ENCODE measurements around the gene GULP1. TPM values are rescaled to one million over a fixed set of nuclear protein-coding genes. Genes with fewer than 3 reads are reported as not detected.

GULP1 gene
- total and polyA plus RNA-seq, 4 donors, result 25.3 to 78.2 (median 48.2) TPM

- no CpG with 5 or more reads among the region's 2 CpGs for WGBS (ENCODE audit: insufficient coverage)
- no peak overlapping the region for H3K27ac ChIP-seq (ENCODE audit: low read depth, low read length)
Observed at GRCh38 chr2:188382107-188382506, 90.4 kb downstream of the GULP1 start.

DNA sequence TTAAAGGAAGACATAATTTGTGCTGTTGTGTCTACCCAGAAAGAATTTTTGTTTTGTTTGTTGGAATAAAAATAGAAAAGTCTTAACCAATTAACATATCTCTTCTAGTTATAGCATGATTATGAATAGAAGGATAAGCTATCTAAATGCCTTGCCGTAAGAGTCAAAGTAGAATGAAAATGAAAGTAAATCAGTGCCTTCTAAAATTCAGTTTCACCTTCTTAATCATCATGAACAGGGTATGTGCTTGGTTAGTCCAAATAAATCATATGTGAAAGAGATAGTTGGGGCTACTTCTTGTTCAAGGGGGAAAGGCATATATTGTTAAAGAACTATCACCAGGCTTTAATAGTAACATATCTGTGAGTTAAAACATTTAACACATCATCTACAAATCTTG lies 91.5 kb downstream of the GULP1 start:
- no peak overlapping the region for H3K27ac ChIP-seq (ENCODE audit: low read depth, low read length)
- DNase-seq (ENCODE audit: low read depth in 4 of 6, low spot score in 6 of 6), result no peak
- H3K4me1 ChIP-seq (ENCODE audit: control insufficient read depth, insufficient read depth, low read length), result no peaks in the 10 kb centered on the region
- H3K27me3 ChIP-seq (ENCODE audit: control insufficient read depth, insufficient read depth, low read length), result no peaks in the 10 kb centered on the region
- WGBS (ENCODE audit: insufficient coverage), result no CpG with 5 or more reads among the region's 1 CpG
- H3K9me3 ChIP-seq (ENCODE audit: control insufficient read depth, insufficient read depth, low read length), result peaks cover 2% of the 10 kb centered on the region
- no peak overlapping the region for H3K4me3 ChIP-seq (ENCODE audit: low read depth, low read length)
- no peaks in the 10 kb centered on the region for H3K36me3 ChIP-seq (ENCODE audit: control insufficient read depth, insufficient read depth, low read length)

More at GRCh38 chr2:188382107-188382506, 90.4 kb downstream of the GULP1 start:
- Histone ChIP-seq H3K9me3 (ENCODE audit: control insufficient read depth, insufficient read depth, low read length) (peaks cover 2% of the 10 kb centered on the region), H3K36me3 (ENCODE audit: control insufficient read depth, insufficient read depth, low read length) (no peaks in the 10 kb centered on the region), H3K27me3 (ENCODE audit: control insufficient read depth, insufficient read depth, low read length) (no peaks in the 10 kb centered on the region), H3K4me1 (ENCODE audit: control insufficient read depth, insufficient read depth, low read length) (no peaks in the 10 kb centered on the region), H3K4me3 (ENCODE audit: low read depth, low read length) (no peak overlapping the region)
- DNase-seq (ENCODE audit: low read depth in 4 of 6, low spot score in 6 of 6), result no peak

DNA sequence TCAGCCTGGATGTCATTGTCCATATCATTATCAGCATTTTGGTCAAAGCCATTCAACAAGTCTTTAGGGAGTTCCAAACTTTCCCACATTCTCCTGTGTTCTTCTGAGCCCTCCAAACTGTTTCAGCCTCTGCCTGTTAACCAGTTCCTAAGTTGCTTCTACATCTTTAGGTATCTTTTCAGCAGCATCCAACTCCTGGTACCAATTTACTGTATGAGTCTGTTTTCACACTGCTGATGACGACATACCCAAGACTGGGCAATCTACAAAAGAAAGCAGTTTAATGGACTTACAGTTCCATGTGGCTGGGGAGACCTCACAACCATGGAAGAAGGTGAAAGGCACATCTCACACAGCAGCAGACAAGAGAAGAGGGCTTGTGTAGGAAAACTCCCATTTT lies 94.2 kb downstream of the GULP1 start:
- H3K4me1 ChIP-seq (ENCODE audit: control insufficient read depth, insufficient read depth, low read length), result no peaks in the 10 kb centered on the region
- no peak overlapping the region for H3K27ac ChIP-seq (ENCODE audit: low read depth, low read length)
- no peak overlapping the region for H3K4me3 ChIP-seq (ENCODE audit: low read depth, low read length)
- no CpG with 5 or more reads among the region's 1 CpG for WGBS (ENCODE audit: insufficient coverage)
- no peak for DNase-seq (ENCODE audit: low read depth in 4 of 6, low spot score in 6 of 6)
- H3K9me3 ChIP-seq (ENCODE audit: control insufficient read depth, insufficient read depth, low read length), result peaks cover 2% of the 10 kb centered on the region
- no peaks in the 10 kb centered on the region for H3K36me3 ChIP-seq (ENCODE audit: control insufficient read depth, insufficient read depth, low read length)
- H3K27me3 ChIP-seq (ENCODE audit: control insufficient read depth, insufficient read depth, low read length), result no peaks in the 10 kb centered on the region

DNA sequence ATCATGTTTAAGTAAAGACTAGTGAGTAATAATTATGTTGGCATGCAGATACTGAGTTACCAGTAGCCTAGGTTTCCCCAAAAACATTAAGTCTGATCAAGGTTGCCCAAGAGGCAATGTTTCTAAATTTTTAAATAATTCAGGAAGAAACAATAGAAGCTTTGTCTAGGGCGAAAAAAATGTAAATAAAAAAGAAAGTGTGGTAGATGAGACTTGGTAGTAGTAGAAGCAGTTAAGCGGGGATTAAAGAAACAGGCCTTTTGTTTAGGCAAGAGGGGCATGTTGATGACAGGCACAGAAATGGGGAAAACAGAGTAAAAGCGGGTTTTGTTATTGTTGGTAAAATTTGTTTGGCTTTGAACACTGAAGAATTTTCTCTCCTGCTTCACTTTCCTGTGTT lies 97.2 kb downstream of the GULP1 start:
- no peaks in the 10 kb centered on the region for H3K27me3 ChIP-seq (ENCODE audit: control insufficient read depth, insufficient read depth, low read length)
- H3K4me3 ChIP-seq (ENCODE audit: low read depth, low read length), result no peak overlapping the region
- H3K36me3 ChIP-seq (ENCODE audit: control insufficient read depth, insufficient read depth, low read length), result no peaks in the 10 kb centered on the region
- H3K27ac ChIP-seq (ENCODE audit: low read depth, low read length), result no peak overlapping the region
- no peaks in the 10 kb centered on the region for H3K4me1 ChIP-seq (ENCODE audit: control insufficient read depth, insufficient read depth, low read length)
- DNase-seq (ENCODE audit: low read depth in 4 of 6, low spot score in 6 of 6), result no peak
- WGBS (ENCODE audit: insufficient coverage), result 95% methylated on average over 2 of the region's 3 CpGs
- peaks cover 10% of the 10 kb centered on the region for H3K9me3 ChIP-seq (ENCODE audit: control insufficient read depth, insufficient read depth, low read length)

- H3K27ac ChIP-seq (ENCODE audit: low read depth, low read length), result no peak overlapping the region
- no peaks in the 10 kb centered on the region for H3K36me3 ChIP-seq (ENCODE audit: control insufficient read depth, insufficient read depth, low read length)
- no peaks in the 10 kb centered on the region for H3K27me3 ChIP-seq (ENCODE audit: control insufficient read depth, insufficient read depth, low read length)
- no peaks in the 10 kb centered on the region for H3K4me1 ChIP-seq (ENCODE audit: control insufficient read depth, insufficient read depth, low read length)
- H3K4me3 ChIP-seq (ENCODE audit: low read depth, low read length), result no peak overlapping the region
- H3K9me3 ChIP-seq (ENCODE audit: control insufficient read depth, insufficient read depth, low read length), result peaks cover 8% of the 10 kb centered on the region
- DNase-seq (ENCODE audit: low read depth in 4 of 6, low spot score in 6 of 6), result no peak
Observed at GRCh38 chr2:188391354-188391753, 99.7 kb downstream of the GULP1 start.

GRCh38 chr2:188394931-188395472 lies 103.3 kb downstream of the GULP1 start:
- Histone ChIP-seq H3K4me1 (ENCODE audit: control insufficient read depth, insufficient read depth, low read length) (no peaks in the 10 kb centered on the region), H3K4me3 (ENCODE audit: low read depth, low read length) (no peak overlapping the region), H3K27me3 (ENCODE audit: control insufficient read depth, insufficient read depth, low read length) (no peaks in the 10 kb centered on the region), H3K9me3 (ENCODE audit: control insufficient read depth, insufficient read depth, low read length) (peaks cover 8% of the 10 kb centered on the region), H3K27ac (ENCODE audit: low read depth, low read length) (no peak overlapping the region), H3K36me3 (ENCODE audit: control insufficient read depth, insufficient read depth, low read length) (no peaks in the 10 kb centered on the region)
- DNase-seq (ENCODE audit: low read depth in 4 of 6, low spot score in 6 of 6), result no peak
- WGBS (ENCODE audit: insufficient coverage), result 99% methylated on average over 4 of the region's 4 CpGs

DNA sequence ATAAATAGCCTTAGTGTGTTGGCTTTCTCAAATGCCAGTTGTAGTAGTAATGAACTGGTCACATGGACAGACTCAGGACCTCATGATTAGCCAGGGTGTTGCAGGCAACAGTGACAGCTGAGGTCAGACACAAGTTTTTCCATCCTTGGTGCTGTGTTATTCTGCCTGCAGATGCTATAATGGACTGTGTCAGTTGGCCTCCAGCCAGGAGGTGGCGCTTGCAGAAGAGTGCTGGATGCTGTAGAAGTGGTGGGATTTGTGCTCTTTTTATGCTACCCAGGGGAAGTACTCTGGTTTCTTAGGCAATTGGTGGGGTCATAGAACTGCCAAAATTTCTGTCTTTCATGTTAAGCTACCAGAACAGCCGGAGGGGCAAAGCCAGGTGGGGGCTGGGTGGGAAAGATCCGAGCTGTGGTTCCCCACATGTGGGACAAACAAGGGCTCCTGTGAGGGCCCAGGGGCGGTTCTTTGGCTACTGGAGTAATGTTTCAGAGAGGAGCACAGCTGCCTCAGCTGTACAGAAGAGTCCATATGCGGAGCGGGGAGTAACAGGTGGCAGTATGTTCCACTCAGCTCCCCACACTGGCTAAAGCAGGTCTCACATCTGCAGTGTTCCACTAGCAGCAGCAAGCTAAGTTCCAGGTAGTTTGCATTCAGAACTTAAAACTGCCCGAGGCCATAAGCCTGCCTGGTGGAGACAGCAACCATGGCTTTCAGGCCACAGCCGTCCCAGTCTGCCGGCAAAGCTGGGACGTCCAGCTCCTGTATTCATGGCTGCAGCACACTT lies 104.4 kb downstream of the GULP1 start:
- DNase-seq (ENCODE audit: low read depth in 4 of 6, low spot score in 6 of 6), result no peak
- H3K4me3 ChIP-seq (ENCODE audit: low read depth, low read length), result no peak overlapping the region
- 88% methylated on average over 10 of the region's 10 CpGs for WGBS (ENCODE audit: insufficient coverage)
- H3K36me3 ChIP-seq (ENCODE audit: control insufficient read depth, insufficient read depth, low read length), result no peaks in the 10 kb centered on the region
- H3K27ac ChIP-seq (ENCODE audit: low read depth, low read length), result no peak overlapping the region
- H3K4me1 ChIP-seq (ENCODE audit: control insufficient read depth, insufficient read depth, low read length), result no peaks in the 10 kb centered on the region
- H3K9me3 ChIP-seq (ENCODE audit: control insufficient read depth, insufficient read depth, low read length), result peaks cover 8% of the 10 kb centered on the region
- H3K27me3 ChIP-seq (ENCODE audit: control insufficient read depth, insufficient read depth, low read length), result no peaks in the 10 kb centered on the region

- Histone ChIP-seq H3K9me3 (ENCODE audit: control insufficient read depth, insufficient read depth, low read length) (no peaks in the 10 kb centered on the region), H3K36me3 (ENCODE audit: control insufficient read depth, insufficient read depth, low read length) (no peaks in the 10 kb centered on the region), H3K27me3 (ENCODE audit: control insufficient read depth, insufficient read depth, low read length) (no peaks in the 10 kb centered on the region), H3K4me1 (ENCODE audit: control insufficient read depth, insufficient read depth, low read length) (no peaks in the 10 kb centered on the region), H3K27ac (ENCODE audit: low read depth, low read length) (no peak overlapping the region), H3K4me3 (ENCODE audit: low read depth, low read length) (no peak overlapping the region)
- 57% methylated on average over 1 of the region's 3 CpGs for WGBS (ENCODE audit: insufficient coverage)
- peak in 1 of 6 donors; percentile 17 for DNase-seq (ENCODE audit: low read depth in 4 of 6, low spot score in 6 of 6)
Observed at GRCh38 chr2:188399159-188399558, 107.5 kb downstream of the GULP1 start.

DNA sequence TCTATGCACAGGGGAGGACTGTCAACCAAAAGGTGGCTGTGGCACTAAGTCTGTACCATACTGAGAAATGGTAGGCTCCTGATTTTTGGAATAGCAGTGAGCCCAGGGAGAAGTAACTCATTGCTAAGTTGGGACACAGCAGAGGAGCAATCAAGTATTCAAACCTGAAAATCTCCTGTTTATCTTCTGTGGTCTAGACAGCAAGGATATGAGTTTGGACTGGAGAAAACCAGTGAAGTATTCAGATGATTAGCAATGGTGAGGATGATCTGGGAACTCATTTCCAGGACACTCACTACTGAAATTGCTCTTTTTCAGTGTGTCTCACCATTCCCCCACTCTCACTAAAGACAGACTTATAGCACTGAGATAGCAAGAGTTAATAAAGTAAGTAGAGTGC lies 112.0 kb downstream of the GULP1 start:
- H3K27me3 ChIP-seq (ENCODE audit: control insufficient read depth, insufficient read depth, low read length), result no peaks in the 10 kb centered on the region
- no peak overlapping the region for H3K27ac ChIP-seq (ENCODE audit: low read depth, low read length)
- H3K4me1 ChIP-seq (ENCODE audit: control insufficient read depth, insufficient read depth, low read length), result no peaks in the 10 kb centered on the region
- DNase-seq (ENCODE audit: low read depth in 4 of 6, low spot score in 6 of 6), result no peak
- H3K9me3 ChIP-seq (ENCODE audit: control insufficient read depth, insufficient read depth, low read length), result peaks cover 13% of the 10 kb centered on the region
- no peak overlapping the region for H3K4me3 ChIP-seq (ENCODE audit: low read depth, low read length)
- no peaks in the 10 kb centered on the region for H3K36me3 ChIP-seq (ENCODE audit: control insufficient read depth, insufficient read depth, low read length)

DNA sequence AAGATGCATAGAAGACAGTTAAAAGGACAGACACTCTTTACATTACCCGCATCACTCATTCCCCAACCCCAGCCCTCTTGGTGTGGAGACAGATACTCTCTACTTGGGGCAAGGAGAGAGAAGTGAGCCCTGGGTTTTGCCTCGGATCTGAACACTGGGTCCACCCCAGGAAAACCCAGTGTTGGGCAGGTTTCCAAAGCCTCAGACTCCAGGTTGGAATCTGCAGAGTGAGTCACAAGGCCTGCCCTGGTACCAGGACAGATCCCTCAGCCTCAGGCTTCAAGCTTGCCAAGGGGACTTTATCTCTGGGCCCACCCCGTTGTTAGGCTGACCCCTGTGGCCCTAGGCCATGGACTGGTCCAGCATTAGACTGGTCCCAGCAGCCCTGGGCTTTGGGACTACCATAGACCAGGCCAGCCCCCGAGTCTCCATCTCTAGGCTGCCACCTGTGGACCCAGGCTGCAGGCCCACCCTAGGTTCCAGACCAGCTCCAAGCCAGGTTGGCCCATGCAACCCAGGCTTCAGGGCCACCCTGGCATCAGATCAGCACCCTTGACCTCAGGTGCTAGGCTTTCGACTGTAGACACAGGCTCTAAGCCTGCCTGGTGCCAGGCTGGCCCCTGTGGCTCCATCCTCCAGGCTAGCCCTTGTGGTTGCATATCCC lies 112.8 kb downstream of the GULP1 start:
- no peak for DNase-seq (ENCODE audit: low read depth in 4 of 6, low spot score in 6 of 6)
- no peaks in the 10 kb centered on the region for H3K27me3 ChIP-seq (ENCODE audit: control insufficient read depth, insufficient read depth, low read length)
- peaks cover 13% of the 10 kb centered on the region for H3K9me3 ChIP-seq (ENCODE audit: control insufficient read depth, insufficient read depth, low read length)
- H3K36me3 ChIP-seq (ENCODE audit: control insufficient read depth, insufficient read depth, low read length), result no peaks in the 10 kb centered on the region
- H3K4me1 ChIP-seq (ENCODE audit: control insufficient read depth, insufficient read depth, low read length), result no peaks in the 10 kb centered on the region
- H3K4me3 ChIP-seq (ENCODE audit: low read depth, low read length), result no peak overlapping the region
- H3K27ac ChIP-seq (ENCODE audit: low read depth, low read length), result no peak overlapping the region
- 95% methylated on average over 5 of the region's 5 CpGs for WGBS (ENCODE audit: insufficient coverage)

All from spinal cord (tissue), 10 donors.